NCI-H510A treated with DMSO at 0.1 percent for 48 hours (cell line): ENCODE measurements around the gene MINAR2.

Source experiments
- DNase-seq: peaks from one replicate; lab custom pipeline; 2025; lab: John Stamatoyannopoulos, UW

Gene MINAR2

GRCh38 chr5:129747572-129748407 is at the start of gene MINAR2:
TSS of gene MINAR2 (plus strand) at chr5:129748094. CDS start at chr5:129748191, 97 bp downstream.
- DNase-seq, result no peak

GRCh38 chr5:129698661-129699060 is 49.2 kb upstream of the MINAR2 start:
- DNase-seq, result no peak

- DNase-seq, result no peak
Observed at GRCh38 chr5:129716235-129716634, 31.7 kb upstream of the MINAR2 start.

GRCh38 chr5:129716651-129717050 is 31.2 kb upstream of the MINAR2 start:
- DNase-seq, result no peak

- no peak for DNase-seq
Observed at GRCh38 chr5:129717751-129718310, 30.1 kb upstream of the MINAR2 start.

GRCh38 chr5:129718471-129719090 is 29.3 kb upstream of the MINAR2 start:
- DNase-seq, result no peak

GRCh38 chr5:129724222-129724621 is 23.7 kb upstream of the MINAR2 start:
- DNase-seq, result no peak

GRCh38 chr5:129724647-129725046 is 23.2 kb upstream of the MINAR2 start:
- no peak for DNase-seq

- no peak for DNase-seq
Observed at GRCh38 chr5:129739773-129740172, 8.1 kb upstream of the MINAR2 start.

- DNase-seq, result no peak
Observed at GRCh38 chr5:129743541-129744187, 4.2 kb upstream of the MINAR2 start.

- DNase-seq, result no peak
Observed at GRCh38 chr5:129745997-129746396, 1.9 kb upstream of the MINAR2 start.

- DNase-seq, result no peak
Observed at GRCh38 chr5:129746876-129747275, 1.0 kb upstream of the MINAR2 start.

GRCh38 chr5:129748913-129749880 is 1.3 kb downstream of the MINAR2 start:
- no peak for DNase-seq

- DNase-seq, result no peak
Observed at GRCh38 chr5:129760636-129761325, 12.9 kb downstream of the MINAR2 start.

GRCh38 chr5:129763651-129764050 is 15.8 kb downstream of the MINAR2 start:
- no peak for DNase-seq

- DNase-seq, result no peak
Observed at GRCh38 chr5:129766798-129767197, 18.9 kb downstream of the MINAR2 start.

GRCh38 chr5:129767927-129768380 is 20.1 kb downstream of the MINAR2 start:
- DNase-seq, result peak; percentile 84

- DNase-seq, result no peak
Observed at GRCh38 chr5:129768735-129769134, 20.8 kb downstream of the MINAR2 start.

- DNase-seq, result no peak
Observed at GRCh38 chr5:129770024-129770820, 22.3 kb downstream of the MINAR2 start.
